ENCODE results near the gene ZNF512B.
"Not testable (repeated sequence)": the region's sequence is repeated elsewhere in the genome, so short reads cannot be mapped to it uniquely, and the experiment has no call there.

ZNF512B gene

DNA sequence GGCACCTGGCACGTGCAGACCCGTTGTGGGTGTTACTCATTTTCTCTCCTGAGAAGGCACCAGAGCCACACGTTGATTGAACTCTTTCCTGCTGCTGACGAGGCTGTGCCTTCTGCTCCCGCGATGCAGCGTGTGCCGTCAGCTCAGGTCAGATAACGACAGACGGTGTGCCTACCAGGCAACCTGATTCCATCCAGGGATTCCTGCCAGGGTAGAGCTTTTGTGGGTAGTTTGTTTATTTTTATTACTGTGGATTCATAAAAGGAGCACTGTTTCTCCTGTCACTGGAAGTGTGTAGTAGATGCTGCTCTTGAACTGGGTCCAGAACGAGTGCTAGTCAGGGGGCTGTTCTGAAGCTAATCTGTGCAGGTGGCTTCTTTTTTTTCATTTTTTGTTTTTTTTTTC lies 31.9 kb upstream of the ZNF512B start:
- in situ Hi-C loops (cut with HindIII; ENCODE audit: low pct_unique_long_range_greater_than_20kb, low sequenced_read_pairs), result no loop called here
- no peak for DNase-seq (ENCODE audit: low read depth in 1 of 2, low spot score in 1 of 2)
- no peak for TF ChIP-seq JUND (IDR thresholded peaks at IDR 0.05; ENCODE audit: low read depth)

DNA sequence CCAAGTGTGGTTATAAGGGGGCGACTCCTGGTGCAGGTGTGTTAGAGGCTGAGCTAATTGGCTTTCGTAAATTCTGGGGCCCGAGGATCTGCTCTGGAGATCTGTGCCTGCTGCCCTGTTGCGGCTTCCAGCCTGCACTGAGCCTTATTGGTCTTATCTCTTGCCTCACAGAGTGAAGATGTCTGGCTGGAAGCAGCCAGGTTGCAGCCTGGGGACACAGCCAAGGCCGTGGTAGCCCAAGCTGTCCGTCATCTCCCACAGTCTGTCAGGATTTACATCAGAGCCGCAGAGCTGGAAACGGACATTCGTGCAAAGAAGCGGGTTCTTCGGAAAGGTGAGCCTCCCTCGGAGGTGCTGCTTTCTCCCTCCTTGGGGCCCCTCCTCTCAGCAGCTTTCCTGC lies 31.2 kb upstream of the ZNF512B start:
- no peak for TF ChIP-seq JUND (IDR thresholded peaks at IDR 0.05; ENCODE audit: low read depth)
- DNase-seq (ENCODE audit: low read depth in 1 of 2, low spot score in 1 of 2), result no peak
- in situ Hi-C loops (cut with HindIII; ENCODE audit: low pct_unique_long_range_greater_than_20kb, low sequenced_read_pairs), result no loop called here

- DNase-seq (ENCODE audit: low read depth in 1 of 2, low spot score in 1 of 2), result no peak
- no peak for TF ChIP-seq JUND (IDR thresholded peaks at IDR 0.05; ENCODE audit: low read depth)
- in situ Hi-C loops (cut with HindIII; ENCODE audit: low pct_unique_long_range_greater_than_20kb, low sequenced_read_pairs), result no loop called here
Measured at GRCh38 chr20:63982937-63983336, 13.2 kb upstream of the ZNF512B start.

DNA sequence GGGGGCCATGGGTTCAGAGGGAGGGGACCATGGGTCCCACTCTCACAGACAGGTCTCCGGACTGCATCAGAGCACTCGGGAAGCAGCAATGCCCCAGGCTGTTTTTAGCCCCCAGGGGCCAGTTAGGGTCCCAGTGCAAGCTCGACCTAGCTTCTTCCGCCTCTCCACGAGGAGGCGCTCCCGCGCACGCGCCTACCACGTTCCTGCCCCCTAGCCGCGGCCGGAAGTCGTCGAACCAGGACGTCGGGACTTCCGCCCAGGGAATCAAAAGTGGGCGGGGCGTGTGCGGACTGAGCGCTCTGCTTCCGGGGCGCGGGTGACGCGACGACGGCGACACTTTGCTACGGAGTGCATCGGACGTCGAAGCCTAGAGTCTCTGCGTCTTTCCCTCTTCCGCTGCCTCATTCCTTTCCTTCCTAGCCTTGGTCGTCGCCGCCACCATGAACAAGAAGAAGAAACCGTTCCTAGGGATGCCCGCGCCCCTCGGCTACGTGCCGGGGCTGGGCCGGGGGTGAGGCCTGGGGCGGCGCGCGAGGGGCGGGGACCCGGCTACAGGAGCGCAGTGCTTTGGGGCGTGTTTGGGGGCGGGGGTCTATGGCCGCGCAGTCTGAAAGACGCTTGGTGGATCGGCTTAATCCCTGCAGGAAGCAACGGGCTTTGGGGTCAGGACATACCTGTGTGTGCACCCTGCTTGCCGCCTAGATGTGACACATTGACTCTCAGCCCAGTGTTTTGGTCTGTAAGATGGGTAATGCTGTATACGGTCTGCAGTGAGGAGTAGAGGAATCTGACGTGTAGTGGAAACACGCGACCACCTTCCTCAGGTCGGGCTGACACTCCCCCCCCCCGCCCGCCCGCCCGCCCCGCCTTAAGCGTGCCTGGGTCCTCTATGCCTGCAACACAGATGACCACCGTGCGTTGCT lies 11.3 kb upstream of the ZNF512B start, which contains the start of gene PRPF6:
PRPF6 (plus strand) TSS at position 327 of the 923 bp plus-strand sequence; CDS start at position 441, 114 bp downstream.
- TF ChIP-seq JUND (IDR thresholded peaks at IDR 0.05; ENCODE audit: low read depth), result no peak
- peak; percentile 98 to 99 for DNase-seq (ENCODE audit: low read depth in 1 of 2, low spot score in 1 of 2)
- in situ Hi-C loops (cut with HindIII; ENCODE audit: low pct_unique_long_range_greater_than_20kb, low sequenced_read_pairs), result no loop called here

DNA sequence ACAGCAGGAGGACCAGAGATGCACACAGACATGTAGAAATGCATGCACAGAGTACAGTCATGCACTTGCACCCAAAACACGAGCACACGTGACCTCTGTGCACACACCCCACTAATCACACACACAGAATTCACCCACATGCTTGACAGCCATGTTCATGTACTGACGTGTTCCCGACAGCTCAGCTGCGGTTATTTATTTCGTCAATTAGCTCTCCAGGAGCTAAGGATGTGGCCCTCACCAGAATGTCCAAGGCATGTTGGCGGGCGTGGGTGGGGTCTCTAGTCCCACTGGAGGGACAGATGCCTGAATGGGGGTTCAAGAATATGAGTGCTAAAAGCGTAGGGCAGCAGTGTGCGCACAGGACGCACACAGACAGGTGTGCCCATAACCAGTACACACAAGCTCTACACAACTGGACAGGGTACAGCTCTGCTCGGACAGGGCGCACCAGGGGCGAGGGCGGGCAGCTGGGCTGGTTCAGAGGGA lies 10.6 kb upstream of the ZNF512B start:
- peak in 1 of 2 experiments; percentile 42 for DNase-seq (ENCODE audit: low read depth in 1 of 2, low spot score in 1 of 2)
- TF ChIP-seq JUND (IDR thresholded peaks at IDR 0.05; ENCODE audit: low read depth), result no peak
- in situ Hi-C loops (cut with HindIII; ENCODE audit: low pct_unique_long_range_greater_than_20kb, low sequenced_read_pairs), result no loop called here

GRCh38 chr20:63979557-63980316 lies 10.0 kb upstream of the ZNF512B start, which contains the start of gene SAMD10:
SAMD10 (minus strand) TSS chr20:63979642; CDS start chr20:63979467, 175 bp downstream.
- in situ Hi-C loops (cut with HindIII; ENCODE audit: low pct_unique_long_range_greater_than_20kb, low sequenced_read_pairs), result no loop called here
- no peak for TF ChIP-seq JUND (IDR thresholded peaks at IDR 0.05; ENCODE audit: low read depth)
- peak; percentile 68 to 75 for DNase-seq (ENCODE audit: low read depth in 1 of 2, low spot score in 1 of 2)

DNA sequence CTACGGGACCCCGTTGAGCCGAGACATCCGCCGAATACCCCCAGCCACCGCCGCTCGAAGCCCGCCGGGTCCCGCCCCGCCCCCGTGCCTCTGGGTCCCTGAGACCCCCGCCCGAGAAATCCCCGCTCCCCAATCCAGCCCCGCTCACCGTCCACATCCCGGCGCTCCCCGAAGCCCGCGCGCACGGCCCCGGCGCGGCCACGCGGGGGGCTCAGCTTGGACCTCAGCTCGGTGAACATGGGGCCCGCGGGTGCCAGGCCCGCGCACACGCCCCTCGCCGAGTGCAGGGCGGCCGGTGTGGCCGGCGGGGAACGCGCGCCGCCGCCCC lies 9.5 kb upstream of the ZNF512B start:
- DNase-seq (ENCODE audit: low read depth in 1 of 2, low spot score in 1 of 2), result no peak
- in situ Hi-C loops (cut with HindIII; ENCODE audit: low pct_unique_long_range_greater_than_20kb, low sequenced_read_pairs), result no loop called here
- no peak for TF ChIP-seq JUND (IDR thresholded peaks at IDR 0.05; ENCODE audit: low read depth)

DNA sequence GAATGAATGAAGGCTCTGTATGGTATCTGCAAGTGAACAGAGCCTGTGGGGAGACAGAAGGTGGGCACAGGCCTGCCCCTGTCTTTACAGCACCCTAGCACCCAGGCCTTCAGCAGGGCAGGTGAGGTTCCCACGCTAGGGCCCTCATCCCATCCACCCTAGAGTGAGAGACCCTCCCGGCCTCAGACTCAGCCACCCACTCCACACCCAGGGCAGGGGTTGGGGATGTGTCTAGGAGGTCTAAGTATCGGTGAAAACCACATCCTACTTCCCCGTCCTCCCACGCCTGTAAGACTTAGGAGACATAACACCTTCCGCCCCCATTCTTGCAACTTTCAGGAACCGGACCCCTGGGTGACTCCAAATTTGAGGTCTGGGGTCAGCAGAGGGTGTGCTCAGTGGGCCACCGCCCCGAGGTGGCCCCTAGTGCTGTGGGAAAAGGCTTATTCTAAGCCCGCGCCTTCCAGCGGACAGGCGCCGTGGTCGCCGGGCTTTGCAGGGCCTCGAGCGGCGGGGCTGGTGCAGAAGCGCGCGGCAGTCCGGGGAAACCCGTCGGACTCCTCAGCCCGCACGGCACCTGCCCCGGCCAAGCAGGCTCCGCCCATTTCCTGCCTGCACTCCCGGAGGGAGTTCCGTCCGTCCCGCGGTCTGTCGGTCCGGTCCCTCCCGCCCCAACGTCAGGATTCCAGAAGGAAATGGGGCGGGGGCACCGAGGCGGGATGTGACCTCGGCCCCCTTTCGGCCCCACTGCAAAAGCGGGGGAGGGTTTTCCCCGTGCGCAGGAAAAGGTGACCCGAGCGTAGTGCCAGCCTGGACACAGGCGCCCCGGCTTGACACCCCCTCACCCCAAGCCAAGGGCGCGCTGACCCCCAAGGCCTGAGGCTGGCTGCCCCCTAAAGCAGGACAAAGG lies 8.8 kb upstream of the ZNF512B start:
- peak; percentile 88 to 93 for DNase-seq (ENCODE audit: low read depth in 1 of 2, low spot score in 1 of 2)
- no peak for TF ChIP-seq JUND (IDR thresholded peaks at IDR 0.05; ENCODE audit: low read depth)

GRCh38 chr20:63977739-63978276 lies 8.1 kb upstream of the ZNF512B start:
- DNase-seq (ENCODE audit: low read depth in 1 of 2, low spot score in 1 of 2), result no peak
- in situ Hi-C loops (cut with HindIII; ENCODE audit: low pct_unique_long_range_greater_than_20kb, low sequenced_read_pairs), result no loop called here
- no peak for TF ChIP-seq JUND (IDR thresholded peaks at IDR 0.05; ENCODE audit: low read depth)

More for the DNA sequence above, 8.8 kb upstream of the ZNF512B start:
- in situ Hi-C loops (cut with HindIII; ENCODE audit: low pct_unique_long_range_greater_than_20kb, low sequenced_read_pairs), result no loop called here

DNA sequence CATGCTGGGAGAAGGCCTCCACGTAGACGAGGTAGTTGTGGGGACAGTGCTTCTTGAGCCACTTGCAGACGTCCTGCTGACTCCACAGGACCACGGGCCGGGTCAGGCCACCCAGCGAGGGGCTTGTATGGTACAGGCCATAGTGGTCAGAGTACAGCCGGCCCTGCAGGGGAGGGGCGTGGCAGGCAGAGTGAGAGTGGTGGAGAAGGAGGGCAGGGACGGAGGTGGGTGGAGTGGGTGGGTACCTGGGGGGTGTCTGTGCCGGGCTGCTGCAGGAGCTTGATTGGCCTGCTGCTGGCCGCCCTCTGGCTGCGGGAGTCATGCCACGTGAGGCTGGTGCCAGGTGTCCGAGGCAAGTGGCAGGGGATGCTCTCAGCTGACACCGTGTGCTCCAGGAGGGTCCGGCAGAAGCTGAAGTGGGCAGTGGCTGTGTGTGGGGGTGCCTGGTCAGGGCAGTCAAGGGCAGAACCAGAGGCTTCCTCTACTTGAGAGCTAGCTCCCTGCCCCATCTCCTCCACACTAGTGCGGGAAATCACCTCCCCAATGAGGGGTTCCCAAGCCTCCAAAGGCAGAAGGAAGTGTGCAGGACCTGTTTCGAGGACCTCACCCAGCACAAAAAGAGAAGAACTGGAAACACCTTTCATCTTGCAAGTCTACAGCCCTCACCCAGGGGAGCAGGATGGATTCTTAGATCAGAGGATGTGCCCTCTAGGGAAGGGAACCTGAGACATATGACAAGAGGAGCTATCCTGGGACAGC lies 7.4 kb upstream of the ZNF512B start:
- in situ Hi-C loops (cut with HindIII; ENCODE audit: low pct_unique_long_range_greater_than_20kb, low sequenced_read_pairs), result no loop called here
- DNase-seq (ENCODE audit: low read depth in 1 of 2, low spot score in 1 of 2), result no peak
- TF ChIP-seq JUND (IDR thresholded peaks at IDR 0.05; ENCODE audit: low read depth), result no peak

DNA sequence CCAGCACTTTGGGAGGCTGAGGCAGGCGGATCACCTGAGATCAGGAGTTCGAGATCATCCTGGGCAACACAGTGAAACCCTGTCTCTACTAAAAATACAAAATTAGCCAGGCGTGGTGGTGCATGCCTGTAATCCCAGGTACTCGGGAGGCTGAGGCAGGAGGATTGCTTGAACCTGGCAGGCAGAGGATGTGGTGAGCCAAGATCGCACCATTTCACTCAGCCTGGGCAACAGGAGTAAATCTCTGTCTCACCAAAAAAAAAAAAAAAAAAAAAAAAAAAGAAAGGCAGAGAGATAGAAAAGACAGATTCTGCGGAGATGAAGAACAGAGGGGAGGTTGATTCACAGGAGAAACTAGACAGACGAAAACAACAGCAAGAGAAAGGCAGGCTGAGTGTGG lies 6.8 kb upstream of the ZNF512B start:
- DNase-seq (ENCODE audit: low read depth in 1 of 2, low spot score in 1 of 2); in situ Hi-C loops (cut with HindIII; ENCODE audit: low pct_unique_long_range_greater_than_20kb, low sequenced_read_pairs): not testable (repeated sequence)

All from T47D (cell line).